ENCODE results near the gene APBB2.

APBB2 gene

DNA sequence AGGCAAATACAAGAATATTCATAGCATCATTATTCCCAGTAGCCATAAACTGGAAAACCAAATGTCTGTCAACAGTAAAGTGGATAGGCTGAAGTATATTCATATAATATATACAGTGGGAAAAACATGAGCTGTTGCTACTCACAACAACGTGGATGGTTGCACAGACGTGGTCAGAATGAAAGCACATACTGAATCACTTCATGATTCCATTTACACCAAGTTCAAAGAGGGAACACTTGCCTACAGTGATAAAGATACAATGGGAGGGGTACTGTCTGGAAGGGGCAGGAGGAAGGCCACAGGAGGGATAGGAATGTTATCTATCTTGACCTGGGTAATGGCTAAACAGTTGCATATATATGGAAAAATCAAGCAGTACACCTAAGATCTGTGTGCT is 25.3 kb downstream of the APBB2 start:
- DNase-seq (ENCODE audit: low spot score), result no peak

DNA sequence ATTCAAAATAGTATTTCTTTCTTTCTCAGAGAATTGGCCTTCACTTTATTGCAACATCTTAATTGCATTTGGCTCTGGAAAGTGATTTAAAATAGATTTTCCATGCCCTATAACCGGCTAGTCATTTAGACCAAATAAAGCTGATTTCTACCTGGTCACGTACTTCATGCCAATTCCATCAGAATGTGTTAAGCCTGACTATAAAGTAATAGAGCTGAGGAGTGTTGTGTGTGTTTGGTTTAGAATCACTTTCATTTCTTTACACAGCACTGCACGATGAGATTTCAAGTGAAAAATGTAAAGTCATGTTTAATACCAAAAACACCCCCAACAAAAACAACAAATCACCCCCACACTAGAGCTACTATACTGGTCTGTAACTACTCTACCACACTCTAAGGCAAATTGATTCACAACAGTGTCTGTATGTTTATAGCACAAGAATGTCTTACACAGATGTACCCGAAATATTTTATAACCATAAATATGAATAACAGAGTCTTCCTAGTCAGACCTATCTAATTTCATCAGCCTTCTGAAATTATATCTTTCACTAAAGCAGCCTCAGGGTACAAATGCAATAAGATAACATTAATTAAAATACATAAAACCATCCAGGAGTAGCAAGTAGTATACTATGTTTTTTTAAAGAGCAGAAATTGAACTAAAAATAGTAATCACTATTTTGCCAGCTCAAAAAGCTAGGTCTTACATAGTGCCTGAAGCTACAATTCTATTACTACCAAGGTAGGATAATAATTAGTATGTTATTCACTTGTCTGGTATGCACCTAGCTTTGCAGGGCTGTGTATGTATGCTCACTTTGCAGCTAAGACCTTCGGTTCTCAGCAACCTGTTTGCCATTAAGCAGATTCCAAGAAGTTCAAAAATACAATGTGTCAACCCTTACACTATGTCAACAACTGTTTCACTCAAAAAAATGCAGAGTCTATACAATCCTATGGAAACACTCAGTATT is 28.4 kb downstream of the APBB2 start:
- no peak for DNase-seq (ENCODE audit: low spot score)

DNA sequence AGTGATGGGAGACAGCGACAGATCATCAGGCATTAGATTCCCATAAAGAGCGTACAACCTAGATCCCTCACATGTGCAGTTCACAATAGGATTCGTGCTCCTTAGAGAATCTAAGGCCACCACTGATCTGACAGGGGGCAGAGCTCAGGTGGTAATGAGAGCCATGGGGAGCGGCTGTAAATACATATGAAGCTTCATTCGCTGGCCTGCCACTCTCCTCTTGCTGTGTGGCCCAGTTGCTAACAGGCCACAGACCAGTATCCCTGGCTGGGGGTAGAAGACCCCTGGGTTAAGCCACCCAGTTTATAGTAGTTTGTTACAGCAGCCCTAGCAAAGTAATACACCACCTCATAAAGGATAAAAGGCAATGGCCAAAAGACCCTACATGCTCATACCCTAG is 30.3 kb downstream of the APBB2 start:
- no peak for DNase-seq (ENCODE audit: low spot score)

DNA sequence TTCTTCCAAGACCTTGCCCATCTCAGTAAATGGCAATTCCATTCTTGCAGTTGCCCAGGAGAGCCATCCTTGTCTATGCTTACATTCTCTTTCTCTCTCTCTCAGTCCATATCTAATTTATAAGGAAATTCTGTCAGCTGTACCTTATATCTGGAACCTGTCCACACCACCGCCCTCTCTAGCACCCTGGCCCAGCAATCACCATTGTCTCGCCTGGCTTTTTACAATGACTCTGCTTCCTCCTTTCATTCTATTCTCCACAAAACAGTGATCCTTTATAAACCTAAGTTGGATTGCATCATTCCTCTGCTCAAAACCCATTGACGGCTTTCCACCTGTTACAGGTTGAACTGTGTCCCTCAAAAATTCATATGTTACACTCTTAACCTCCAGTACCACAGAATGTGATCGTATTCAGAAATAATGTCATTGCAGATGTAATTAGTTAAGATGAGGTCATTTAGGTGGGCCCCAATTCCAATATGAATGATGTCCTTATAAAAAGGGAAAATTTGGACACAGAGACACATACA is 31.3 kb downstream of the APBB2 start:
- DNase-seq (ENCODE audit: low spot score), result no peak

- DNase-seq (ENCODE audit: low spot score), result no peak
Observed at GRCh38 chr4:41181037-41181436, 33.3 kb downstream of the APBB2 start.

DNA sequence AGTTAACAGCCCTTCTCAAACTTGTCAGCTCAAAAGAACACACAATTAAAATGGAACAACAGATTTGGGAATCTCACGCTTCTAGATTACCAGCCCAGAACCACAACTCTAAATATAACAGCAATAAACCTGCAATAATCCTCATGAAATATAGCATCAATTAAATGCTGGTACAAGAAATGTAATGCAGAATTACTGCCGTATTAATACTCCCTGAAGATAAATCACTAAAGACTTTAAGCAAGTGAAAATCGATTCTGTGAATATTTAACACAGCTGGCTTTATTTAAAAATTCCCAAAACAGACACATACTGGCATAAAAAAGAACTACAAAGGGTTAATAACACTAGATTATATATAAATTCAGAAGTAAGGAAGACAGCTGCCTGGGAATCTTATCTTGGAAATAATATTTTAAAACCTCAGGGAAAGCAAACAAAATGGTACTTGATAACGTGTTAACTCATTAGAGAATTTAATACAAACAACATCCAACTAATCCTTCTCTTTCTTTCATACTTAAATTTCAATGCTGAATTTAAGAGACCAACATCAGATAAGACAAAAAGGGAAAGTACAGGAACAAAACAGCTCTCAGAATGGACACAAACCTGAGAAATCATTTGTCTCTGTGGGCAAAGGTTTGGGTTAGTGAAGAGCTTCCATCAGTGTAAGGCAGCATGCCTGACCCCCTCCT is 34.7 kb downstream of the APBB2 start:
- no peak for DNase-seq (ENCODE audit: low spot score)

- DNase-seq (ENCODE audit: low spot score), result no peak
Observed at GRCh38 chr4:41178372-41179370, 35.7 kb downstream of the APBB2 start.

DNA sequence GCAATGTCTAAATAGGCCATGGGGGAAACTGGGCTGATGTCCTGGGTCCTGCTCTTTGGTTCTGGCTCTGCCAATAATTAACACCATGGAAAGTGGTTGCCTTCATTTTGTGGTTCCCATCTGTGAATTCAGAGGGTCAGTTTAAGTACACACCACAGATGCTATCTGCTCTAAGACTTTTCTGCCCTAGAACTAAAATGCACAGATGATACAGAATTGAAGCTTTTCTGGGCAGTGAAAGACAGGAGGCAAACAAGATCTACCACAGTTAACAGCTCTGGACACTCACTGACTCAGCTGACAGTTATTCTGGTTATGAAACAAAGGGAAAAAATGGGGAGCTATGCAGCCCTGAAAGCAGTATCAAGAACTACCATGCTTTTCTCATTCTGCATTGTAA is 37.3 kb downstream of the APBB2 start:
- no peak for DNase-seq (ENCODE audit: low spot score)

DNA sequence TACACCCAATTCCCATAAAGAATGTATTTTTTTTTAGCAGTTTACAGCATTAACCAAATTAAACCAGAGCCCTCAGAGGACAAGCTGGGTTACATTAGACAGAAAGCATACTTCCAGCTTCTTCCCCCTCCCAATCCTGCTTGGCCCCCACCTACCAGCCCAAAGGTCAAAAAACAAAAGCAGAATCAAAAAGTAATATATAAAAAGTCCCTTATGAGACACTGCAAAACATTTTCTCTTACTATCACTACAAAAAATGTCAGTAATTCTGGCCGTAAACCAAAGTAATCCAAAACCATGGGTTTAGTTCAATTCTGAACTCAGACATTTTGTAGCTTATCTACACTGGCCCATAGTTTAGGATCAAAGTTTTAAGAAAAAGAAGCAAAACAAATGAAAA is 38.0 kb downstream of the APBB2 start:
- DNase-seq (ENCODE audit: low spot score), result no peak

GRCh38 chr4:41175794-41176193 is 38.5 kb downstream of the APBB2 start:
- DNase-seq (ENCODE audit: low spot score), result no peak

DNA sequence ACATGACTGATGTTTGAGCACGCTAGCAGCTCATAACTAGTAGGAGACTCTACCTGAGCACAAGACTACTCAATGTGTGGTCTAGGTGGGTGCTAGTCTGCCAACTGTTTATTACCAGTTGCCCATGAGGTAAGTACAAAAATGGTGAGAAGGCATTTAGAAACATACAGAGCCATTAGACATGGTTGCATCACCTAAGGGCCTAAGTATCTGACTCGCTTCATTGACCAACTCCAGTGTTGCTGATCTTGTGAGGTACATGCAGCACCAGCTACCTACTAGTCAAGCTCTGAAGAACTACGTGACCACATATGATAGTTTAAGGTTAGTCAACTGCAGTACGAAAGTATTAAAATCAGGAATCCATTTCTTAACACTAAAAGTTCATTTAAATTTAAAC is 39.9 kb downstream of the APBB2 start:
- no peak for DNase-seq (ENCODE audit: low spot score)

GRCh38 chr4:41172786-41173185 is 41.6 kb downstream of the APBB2 start:
- DNase-seq (ENCODE audit: low spot score), result no peak

- no peak for DNase-seq (ENCODE audit: low spot score)
Observed at GRCh38 chr4:41169256-41169800, 45.0 kb downstream of the APBB2 start.

- no peak for DNase-seq (ENCODE audit: low spot score)
Observed at GRCh38 chr4:41167191-41167590, 47.2 kb downstream of the APBB2 start.

DNA sequence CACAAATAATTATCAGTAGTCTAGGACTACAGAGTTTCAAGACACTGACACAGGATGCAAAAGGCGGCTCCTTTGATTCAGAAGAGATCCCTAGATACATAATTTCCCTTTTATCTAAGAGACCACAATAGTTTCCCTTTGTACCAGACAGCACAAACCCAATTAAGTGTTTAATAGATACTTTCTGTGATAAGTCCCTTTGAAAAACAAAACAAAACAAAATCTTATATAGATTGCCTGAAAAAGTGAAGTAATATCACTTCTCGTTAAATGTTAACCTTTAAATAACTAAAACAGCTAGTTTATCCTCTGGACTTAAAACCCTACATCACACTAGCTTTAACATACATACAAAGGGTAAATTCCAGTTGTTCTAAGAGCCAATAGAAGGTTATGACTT is 49.9 kb downstream of the APBB2 start:
- no peak for DNase-seq (ENCODE audit: low spot score)

- no peak for DNase-seq (ENCODE audit: low spot score)
Observed at GRCh38 chr4:41161355-41161754, 53.0 kb downstream of the APBB2 start.

DNA sequence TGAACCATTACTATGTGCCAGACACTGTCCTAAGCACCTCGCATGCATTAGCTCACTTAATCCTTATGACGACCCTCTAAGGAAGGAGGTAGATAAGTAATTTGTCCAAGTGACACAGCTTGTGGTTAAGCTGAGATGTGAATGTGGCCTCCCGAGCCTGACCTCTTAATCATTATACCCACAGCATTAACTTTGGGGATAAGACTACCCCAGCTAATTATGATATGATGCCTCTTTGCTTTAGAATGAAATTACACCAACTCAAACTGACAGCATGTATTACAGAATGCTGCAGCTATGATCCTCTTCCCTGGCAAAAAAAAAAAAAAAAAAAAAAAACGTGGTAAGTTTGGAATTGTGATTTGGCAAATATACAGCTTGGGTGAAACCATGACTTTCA is 53.5 kb downstream of the APBB2 start:
- DNase-seq (ENCODE audit: low spot score), result no peak

DNA sequence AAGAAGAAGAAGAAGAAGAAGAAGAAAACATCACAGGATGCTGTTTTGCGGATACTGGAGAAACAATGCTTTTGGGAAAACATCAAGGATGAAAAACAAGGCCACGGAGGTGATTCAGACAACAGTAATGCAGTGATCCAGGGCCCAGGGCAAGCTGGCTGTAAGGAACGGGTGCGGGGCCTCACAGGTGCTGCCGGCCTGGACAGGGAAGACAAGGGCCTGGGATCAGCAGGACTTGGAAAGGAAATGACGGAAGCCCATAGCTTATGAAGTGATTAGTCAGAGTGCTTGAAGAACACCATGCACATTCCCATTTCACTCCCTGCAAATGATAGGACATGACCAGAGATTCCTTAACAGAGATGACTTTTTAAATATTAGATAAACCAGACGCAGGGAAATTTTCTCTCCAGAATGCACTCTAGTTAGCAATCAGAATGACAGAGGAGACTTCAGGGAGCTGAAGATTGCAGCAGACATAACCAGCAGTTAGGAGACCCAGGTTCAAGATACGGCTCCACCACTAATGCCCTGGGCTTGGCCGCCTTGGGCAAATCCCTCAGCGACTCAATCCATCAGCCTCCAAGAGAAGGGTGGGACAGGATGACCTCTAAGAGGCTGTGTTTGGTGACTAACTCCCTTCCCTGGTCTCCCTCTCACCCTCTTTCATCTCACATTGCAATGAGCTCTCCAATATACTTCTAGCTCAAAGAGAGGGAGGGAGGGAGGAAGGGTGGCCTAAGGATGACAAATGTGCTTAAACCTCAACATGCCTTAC is 54.1 kb downstream of the APBB2 start:
- DNase-seq (ENCODE audit: low spot score), result no peak

DNA sequence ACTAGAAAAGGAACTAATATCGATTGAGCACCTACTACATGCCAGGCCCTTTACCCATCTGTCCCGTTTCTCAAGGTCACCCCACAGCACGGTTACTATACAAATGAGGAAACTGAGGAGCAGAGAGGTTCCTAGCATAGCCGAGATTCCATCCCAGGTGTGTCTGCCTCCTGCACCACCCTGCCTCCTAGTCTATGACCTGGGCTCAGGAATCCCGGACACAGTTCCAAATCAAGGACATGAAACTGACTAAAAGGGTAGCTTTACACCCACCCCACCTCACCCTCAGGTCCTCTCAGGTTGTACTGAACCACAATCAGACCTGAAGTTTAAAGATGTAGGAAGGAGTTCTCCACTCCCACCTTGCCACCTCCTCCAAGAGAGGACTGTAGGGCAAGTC is 55.6 kb downstream of the APBB2 start:
- DNase-seq (ENCODE audit: low spot score), result no peak

DNA sequence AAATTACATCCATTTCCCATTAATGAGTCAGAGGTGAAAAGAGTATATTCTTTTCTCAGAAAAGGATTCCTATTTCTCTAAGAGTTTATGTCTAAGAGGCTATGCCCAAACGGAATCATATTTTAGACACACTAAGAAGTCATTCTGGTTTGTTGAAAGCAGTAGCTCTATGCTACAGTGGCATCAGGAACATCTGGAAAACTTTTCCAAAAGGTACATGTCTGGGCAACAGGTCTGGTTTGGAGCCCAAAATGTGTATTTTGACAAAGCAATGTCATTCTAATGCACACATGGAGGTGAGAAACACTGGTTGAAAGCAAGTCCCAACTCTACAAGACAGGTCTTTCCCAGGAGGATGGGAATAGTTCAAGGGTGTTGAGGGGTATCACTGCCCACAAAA is 56.1 kb downstream of the APBB2 start:
- DNase-seq (ENCODE audit: low spot score), result no peak

- DNase-seq (ENCODE audit: low spot score), result no peak
Observed at GRCh38 chr4:41157009-41157408, 57.3 kb downstream of the APBB2 start.

Measured in HuH-7.5 (cell line).